Measurements from ENCODE around the gene SRPK3.

The SRPK3 gene

DNA sequence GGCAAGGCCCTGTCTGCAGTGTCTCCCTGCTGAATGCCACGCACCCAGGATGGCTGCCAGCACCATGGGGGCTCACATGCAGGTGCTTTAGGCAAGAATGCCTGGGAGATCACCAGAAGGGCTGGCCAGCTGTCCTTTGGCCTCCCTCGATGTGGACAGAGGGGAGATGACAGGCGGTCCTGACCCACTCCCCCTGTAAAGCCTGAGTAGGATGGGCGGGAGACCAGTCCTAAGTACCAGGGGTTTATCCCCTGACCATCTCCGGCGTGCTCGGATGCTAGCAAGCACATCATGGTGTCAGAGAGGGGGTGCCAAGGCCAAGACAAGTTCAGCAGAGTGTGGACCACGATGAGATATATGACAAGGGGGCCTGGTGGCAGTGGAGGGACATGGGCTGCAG, 44.2 kb downstream of the SRPK3 start:
- no peaks in the 10 kb centered on the region for H3K27me3 ChIP-seq (ENCODE audit: insufficient read depth, low read length)
- H3F3A ChIP-seq (ENCODE audit: insufficient read depth, low read length), result no peaks in the 10 kb centered on the region
- no peak overlapping the region for H3K4me2 ChIP-seq (ENCODE audit: low read length)
- no peaks in the 10 kb centered on the region for H3K9me3 ChIP-seq (ENCODE audit: low read length)
- TF ChIP-seq, protein P1, sequence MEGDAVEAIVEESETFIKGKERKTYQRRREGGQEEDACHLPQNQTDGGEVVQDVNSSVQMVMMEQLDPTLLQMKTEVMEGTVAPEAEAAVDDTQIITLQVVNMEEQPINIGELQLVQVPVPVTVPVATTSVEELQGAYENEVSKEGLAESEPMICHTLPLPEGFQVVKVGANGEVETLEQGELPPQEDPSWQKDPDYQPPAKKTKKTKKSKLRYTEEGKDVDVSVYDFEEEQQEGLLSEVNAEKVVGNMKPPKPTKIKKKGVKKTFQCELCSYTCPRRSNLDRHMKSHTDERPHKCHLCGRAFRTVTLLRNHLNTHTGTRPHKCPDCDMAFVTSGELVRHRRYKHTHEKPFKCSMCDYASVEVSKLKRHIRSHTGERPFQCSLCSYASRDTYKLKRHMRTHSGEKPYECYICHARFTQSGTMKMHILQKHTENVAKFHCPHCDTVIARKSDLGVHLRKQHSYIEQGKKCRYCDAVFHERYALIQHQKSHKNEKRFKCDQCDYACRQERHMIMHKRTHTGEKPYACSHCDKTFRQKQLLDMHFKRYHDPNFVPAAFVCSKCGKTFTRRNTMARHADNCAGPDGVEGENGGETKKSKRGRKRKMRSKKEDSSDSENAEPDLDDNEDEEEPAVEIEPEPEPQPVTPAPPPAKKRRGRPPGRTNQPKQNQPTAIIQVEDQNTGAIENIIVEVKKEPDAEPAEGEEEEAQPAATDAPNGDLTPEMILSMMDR (IDR thresholded peaks at IDR 0.05; ENCODE audit: low read length), result no peak
- TF ChIP-seq EZH2 (IDR thresholded peaks at IDR 0.05; ENCODE audit: borderline replicate concordance, low read length), result no peak
- no peak overlapping the region for H3K9ac ChIP-seq (ENCODE audit: low read length)
- H2AFZ ChIP-seq (ENCODE audit: low read length), result no peak overlapping the region
- no peaks in the 10 kb centered on the region for H3K4me1 ChIP-seq (ENCODE audit: insufficient read depth, low read length, severe bottlenecking)
- H3K79me2 ChIP-seq (ENCODE audit: insufficient read depth, low read length), result no peaks in the 10 kb centered on the region
- H3K27ac ChIP-seq (ENCODE audit: low read depth, low read length, poor library complexity, severe bottlenecking), result no peak overlapping the region
- no peaks in the 10 kb centered on the region for H3K36me3 ChIP-seq (ENCODE audit: insufficient read depth, low read length)
- no peaks in the 10 kb centered on the region for H4K20me1 ChIP-seq (ENCODE audit: insufficient read depth, low read length)
- no peaks in the 10 kb centered on the region for H3K9me2 ChIP-seq (ENCODE audit: low read depth, low read length)
- no peak overlapping the region for H3K4me3 ChIP-seq (ENCODE audit: low read depth, low read length, poor library complexity, severe bottlenecking)

DNA sequence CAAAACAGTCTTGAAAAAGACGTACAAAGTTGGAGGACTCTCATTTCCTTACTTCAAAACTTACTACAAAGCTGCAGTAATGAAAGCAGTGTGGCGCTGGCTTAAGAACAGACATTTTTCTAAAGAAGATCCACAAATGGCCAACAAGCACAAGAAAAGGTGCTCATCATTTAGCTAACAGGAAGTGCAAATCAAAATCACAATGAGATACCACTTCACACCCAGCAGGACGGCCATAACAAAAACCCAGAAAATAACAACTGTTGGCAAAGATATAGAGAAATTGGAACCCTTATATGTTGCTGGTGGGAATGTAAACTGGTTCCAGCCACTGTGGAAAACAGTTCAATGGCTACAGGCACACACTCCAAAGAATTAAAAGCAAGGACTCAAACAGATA, 46.2 kb downstream of the SRPK3 start:
- Histone ChIP-seq H3K9me2 (ENCODE audit: low read depth, low read length) (no peaks in the 10 kb centered on the region), H3K4me1 (ENCODE audit: insufficient read depth, low read length, severe bottlenecking) (no peaks in the 10 kb centered on the region), H3F3A (ENCODE audit: insufficient read depth, low read length) (no peaks in the 10 kb centered on the region), H3K36me3 (ENCODE audit: insufficient read depth, low read length) (no peaks in the 10 kb centered on the region), H3K9me3 (ENCODE audit: low read length) (no peaks in the 10 kb centered on the region), H3K9ac (ENCODE audit: low read length) (no peak overlapping the region), H3K4me3 (ENCODE audit: low read depth, low read length, poor library complexity, severe bottlenecking) (no peak overlapping the region), H3K27me3 (ENCODE audit: insufficient read depth, low read length) (no peaks in the 10 kb centered on the region), H3K27ac (ENCODE audit: low read depth, low read length, poor library complexity, severe bottlenecking) (no peak overlapping the region), H4K20me1 (ENCODE audit: insufficient read depth, low read length) (no peaks in the 10 kb centered on the region), H2AFZ (ENCODE audit: low read length) (no peak overlapping the region), H3K4me2 (ENCODE audit: low read length) (no peak overlapping the region), H3K79me2 (ENCODE audit: insufficient read depth, low read length) (no peaks in the 10 kb centered on the region)
- no peak for TF ChIP-seq EZH2 (IDR thresholded peaks at IDR 0.05; ENCODE audit: borderline replicate concordance, low read length)

DNA sequence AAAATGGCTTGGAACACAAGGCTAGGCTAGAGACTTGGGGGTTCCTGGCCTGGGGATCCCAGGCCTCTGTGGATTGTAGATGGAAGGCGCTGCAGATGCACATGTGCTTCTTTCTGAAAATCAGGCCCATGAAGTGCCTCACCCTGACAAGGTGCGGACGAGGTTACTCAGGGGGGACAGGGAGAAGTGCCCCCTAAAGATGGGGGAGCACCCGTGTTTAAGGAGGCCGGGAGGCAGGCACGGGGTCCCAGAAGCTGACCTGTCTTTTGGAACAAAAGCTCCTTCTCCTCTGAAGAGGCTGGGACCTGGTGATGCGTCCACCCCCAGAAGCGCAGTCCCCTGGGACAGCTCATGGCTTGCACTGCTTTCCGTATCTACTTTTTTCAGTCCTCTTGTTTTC, 47.1 kb downstream of the SRPK3 start:
- Histone ChIP-seq H3K4me3 (ENCODE audit: low read depth, low read length, poor library complexity, severe bottlenecking) (no peak overlapping the region), H3K27me3 (ENCODE audit: insufficient read depth, low read length) (no peaks in the 10 kb centered on the region), H3K27ac (ENCODE audit: low read depth, low read length, poor library complexity, severe bottlenecking) (no peak overlapping the region), H3K4me1 (ENCODE audit: insufficient read depth, low read length, severe bottlenecking) (no peaks in the 10 kb centered on the region), H3K9me3 (ENCODE audit: low read length) (no peaks in the 10 kb centered on the region), H4K20me1 (ENCODE audit: insufficient read depth, low read length) (no peaks in the 10 kb centered on the region), H2AFZ (ENCODE audit: low read length) (no peak overlapping the region), H3K36me3 (ENCODE audit: insufficient read depth, low read length) (no peaks in the 10 kb centered on the region), H3F3A (ENCODE audit: insufficient read depth, low read length) (no peaks in the 10 kb centered on the region), H3K4me2 (ENCODE audit: low read length) (no peak overlapping the region), H3K9ac (ENCODE audit: low read length) (no peak overlapping the region), H3K79me2 (ENCODE audit: insufficient read depth, low read length) (no peaks in the 10 kb centered on the region), H3K9me2 (ENCODE audit: low read depth, low read length) (no peaks in the 10 kb centered on the region)
- TF ChIP-seq, protein P1 (IDR thresholded peaks at IDR 0.05; ENCODE audit: low read length), result no peak

DNA sequence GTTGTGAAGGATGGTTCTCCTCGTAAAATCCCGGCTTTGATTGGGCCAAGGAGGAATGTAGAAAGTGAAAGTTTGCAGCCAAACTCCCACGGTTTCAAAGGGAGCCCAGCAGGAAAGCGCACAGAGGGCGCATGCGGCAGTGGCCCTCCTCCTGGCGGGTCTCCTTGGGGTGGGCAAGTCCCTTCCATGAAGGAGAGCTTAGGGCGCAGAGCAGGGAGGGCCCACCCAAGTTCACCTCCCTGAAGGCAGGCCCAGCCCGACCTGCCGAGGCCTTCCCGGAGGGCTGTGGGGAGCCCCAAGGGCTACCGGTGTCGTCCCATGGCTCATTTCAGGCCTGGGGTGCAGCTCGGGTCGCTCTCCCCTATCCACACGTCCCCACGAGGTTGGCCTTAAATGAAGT, 47.5 kb downstream of the SRPK3 start:
- H3K27ac ChIP-seq (ENCODE audit: low read depth, low read length, poor library complexity, severe bottlenecking), result no peak overlapping the region
- H3K9me2 ChIP-seq (ENCODE audit: low read depth, low read length), result no peaks in the 10 kb centered on the region
- H2AFZ ChIP-seq (ENCODE audit: low read length), result no peak overlapping the region
- H3K4me3 ChIP-seq (ENCODE audit: low read depth, low read length, poor library complexity, severe bottlenecking), result no peak overlapping the region
- no peak for TF ChIP-seq EZH2 (IDR thresholded peaks at IDR 0.05; ENCODE audit: borderline replicate concordance, low read length)
- TF ChIP-seq, protein P1 (IDR thresholded peaks at IDR 0.05; ENCODE audit: low read length), result no peak
- no peak overlapping the region for H3K9ac ChIP-seq (ENCODE audit: low read length)
- no peak overlapping the region for H3K4me2 ChIP-seq (ENCODE audit: low read length)
- H3K36me3 ChIP-seq (ENCODE audit: insufficient read depth, low read length), result no peaks in the 10 kb centered on the region
- no peaks in the 10 kb centered on the region for H3K27me3 ChIP-seq (ENCODE audit: insufficient read depth, low read length)
- no peaks in the 10 kb centered on the region for H3K79me2 ChIP-seq (ENCODE audit: insufficient read depth, low read length)
- no peaks in the 10 kb centered on the region for H3K4me1 ChIP-seq (ENCODE audit: insufficient read depth, low read length, severe bottlenecking)
- no peaks in the 10 kb centered on the region for H3K9me3 ChIP-seq (ENCODE audit: low read length)
- no peaks in the 10 kb centered on the region for H4K20me1 ChIP-seq (ENCODE audit: insufficient read depth, low read length)
- no peaks in the 10 kb centered on the region for H3F3A ChIP-seq (ENCODE audit: insufficient read depth, low read length)
